NCI-H128 (cell line): Measurements from ENCODE around the gene BAIAP2L2.
"Not testable (repeated sequence)": the region's sequence is repeated elsewhere in the genome, so short reads cannot be mapped to it uniquely, and the experiment has no call there.

Source experiments
- DNase-seq: peaks from one replicate; lab custom pipeline; 2025; ENCODE audit not compliant: unreplicated experiment; lab: John Stamatoyannopoulos, UW

Gene BAIAP2L2

DNA sequence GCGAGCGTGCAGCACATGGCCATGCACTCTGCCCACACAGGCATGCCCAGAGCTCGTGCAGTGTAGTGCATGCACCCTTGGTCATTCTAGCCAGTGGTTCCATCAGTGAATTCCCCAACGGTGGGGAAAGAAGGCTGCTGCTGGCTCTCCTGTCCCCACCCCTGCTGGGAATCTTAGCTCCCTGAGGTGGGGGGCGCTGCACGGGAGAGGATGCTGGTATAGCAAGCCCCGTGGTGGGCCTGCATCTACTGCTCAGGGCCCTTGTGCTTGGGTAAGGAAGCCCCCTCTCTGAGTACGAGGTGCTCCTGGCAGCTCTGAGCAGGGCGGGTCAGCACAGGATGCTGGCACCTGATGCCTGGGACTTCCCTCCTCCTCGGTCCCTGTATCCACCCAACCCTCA is 18.5 kb upstream of the BAIAP2L2 start:
- DNase-seq, result no peak

DNA sequence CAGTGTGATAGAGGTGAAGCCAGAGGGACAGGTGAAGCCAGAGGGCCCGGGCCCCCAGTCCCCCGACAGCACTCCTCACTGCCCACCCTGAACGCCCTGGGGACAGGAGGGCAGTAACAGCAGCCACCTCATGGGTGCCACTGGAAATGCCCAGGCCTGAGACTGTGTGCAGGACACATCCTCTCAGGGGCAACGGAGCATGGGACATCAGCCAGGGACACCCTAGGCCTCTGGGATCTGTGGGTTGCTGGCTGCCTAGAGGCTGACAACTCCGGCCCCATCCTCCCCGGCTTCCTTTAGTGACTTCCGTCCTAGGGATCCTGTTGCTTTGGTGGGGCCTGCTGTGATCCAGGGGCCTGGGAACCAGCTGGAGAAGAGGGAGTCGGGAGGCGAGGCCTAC is 17.4 kb upstream of the BAIAP2L2 start:
- DNase-seq, result no peak

- no peak for DNase-seq
Measured at GRCh38 chr22:38126928-38127668, 16.6 kb upstream of the BAIAP2L2 start.

DNA sequence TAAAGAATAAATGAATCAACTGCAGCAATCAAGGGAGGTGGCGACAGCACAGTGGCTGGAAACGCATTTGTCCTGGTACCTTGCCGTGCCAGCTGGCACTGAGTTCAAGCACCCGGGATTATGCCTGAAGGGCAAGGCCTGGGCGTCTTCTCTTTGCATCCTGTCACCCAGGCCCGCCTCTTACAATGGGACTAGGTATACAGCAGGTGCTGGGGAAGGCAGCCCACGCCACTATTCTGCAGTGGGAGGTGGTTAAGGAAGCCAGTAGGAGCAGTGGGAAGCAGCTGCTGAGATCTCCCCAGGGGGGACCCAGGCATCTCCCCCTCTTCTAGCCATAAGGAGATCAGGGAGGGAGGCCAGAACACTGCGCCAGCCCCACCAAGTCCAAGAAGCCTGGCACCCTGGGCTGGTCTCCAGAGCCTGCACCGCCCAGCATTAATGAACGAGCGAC is 15.3 kb upstream of the BAIAP2L2 start:
- DNase-seq, result no peak

DNA sequence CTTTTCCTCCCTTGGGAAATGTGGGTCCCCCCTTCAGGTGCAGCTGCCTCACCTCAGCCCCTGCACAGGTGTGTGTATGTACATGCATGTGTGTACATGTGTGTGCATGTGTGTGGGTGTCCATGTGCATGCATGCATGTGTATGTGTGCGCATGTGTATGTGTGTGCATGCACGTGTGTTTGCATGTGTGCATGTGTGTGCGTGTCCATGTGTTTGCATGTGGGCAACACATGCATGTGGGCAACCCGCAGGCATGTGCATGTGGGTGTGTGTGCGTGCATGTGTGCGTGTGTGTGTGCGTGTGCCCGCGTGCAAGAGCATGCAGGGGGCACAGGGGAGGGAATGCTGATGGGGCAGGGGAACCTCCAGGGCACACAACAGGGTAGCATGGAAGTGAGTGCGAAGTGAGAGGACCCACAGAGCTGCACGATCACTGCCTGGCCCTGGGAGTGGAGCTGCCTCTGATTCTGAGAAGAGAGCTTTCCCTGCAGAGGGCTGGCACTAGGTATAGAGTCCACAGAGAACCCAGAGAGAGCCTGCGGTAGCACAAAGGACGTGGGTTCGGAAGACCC is 14.6 kb upstream of the BAIAP2L2 start:
- no peak for DNase-seq

GRCh38 chr22:38124236-38124974 is 13.9 kb upstream of the BAIAP2L2 start:
- DNase-seq, result no peak

- no peak for DNase-seq
Measured at GRCh38 chr22:38122616-38123015, 12.1 kb upstream of the BAIAP2L2 start.

GRCh38 chr22:38120359-38121110 is 10.1 kb upstream of the BAIAP2L2 start:
- no peak for DNase-seq

GRCh38 chr22:38118747-38119146 is 8.3 kb upstream of the BAIAP2L2 start:
- DNase-seq, result not testable (repeated sequence)

GRCh38 chr22:38118182-38118581 is 7.7 kb upstream of the BAIAP2L2 start:
- DNase-seq, result no peak

DNA sequence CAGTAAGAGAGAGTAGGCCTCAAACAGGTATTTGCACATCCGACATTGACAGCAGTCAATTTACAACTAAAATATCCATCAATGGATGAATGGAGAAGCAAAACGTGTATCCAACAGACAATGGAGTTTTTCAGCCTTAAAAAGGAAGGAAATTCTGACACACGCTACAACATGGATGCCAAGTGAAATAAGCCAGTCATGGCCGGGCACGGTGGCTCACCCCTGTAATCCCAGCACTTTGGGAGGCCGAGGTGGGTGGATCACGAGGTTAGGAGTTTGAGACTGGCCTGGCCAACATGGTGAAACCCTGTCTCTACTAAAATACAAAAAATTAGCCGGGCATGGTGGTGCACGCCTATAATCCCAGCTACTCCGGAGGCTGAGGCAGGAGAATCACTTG is 7.1 kb upstream of the BAIAP2L2 start:
- not testable (repeated sequence) for DNase-seq

DNA sequence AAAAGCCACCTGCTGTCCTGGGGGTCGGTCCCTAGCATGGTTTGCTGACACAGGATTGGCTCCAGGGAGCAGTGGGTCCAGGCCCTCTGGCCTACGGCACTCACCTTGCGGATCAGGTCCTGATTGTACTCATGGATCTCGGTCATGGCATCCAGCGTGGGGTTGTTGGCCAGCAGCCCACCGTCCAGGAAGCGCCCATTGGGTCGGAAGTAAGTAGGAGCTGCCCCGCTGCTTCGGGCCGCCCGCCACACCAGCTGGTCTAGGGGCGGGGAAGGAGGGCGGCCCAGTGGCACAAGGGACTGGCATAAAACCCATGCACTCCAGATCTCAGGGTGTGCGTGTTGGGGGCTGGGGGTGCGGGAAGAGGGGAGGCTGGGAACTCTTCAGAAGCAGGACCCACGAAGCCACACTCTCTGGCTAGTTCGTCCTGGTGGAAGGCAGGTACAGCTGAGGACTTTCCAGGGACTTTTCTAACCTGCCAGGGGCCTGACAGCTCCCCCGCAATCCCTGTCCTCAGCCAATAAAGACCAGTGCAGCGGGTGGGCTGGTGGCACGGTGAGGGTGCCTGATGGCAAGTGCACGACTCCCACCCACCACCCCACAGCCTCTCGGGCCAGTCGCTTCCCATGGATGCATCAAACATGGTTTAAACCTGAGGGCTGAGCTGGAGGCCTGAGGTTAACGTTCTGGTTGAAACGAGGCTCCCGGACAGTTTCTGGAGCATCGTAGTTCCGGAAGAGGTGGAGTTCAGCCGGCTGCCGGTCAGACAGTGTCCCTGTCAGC is 5.1 kb upstream of the BAIAP2L2 start:
- no peak for DNase-seq

DNA sequence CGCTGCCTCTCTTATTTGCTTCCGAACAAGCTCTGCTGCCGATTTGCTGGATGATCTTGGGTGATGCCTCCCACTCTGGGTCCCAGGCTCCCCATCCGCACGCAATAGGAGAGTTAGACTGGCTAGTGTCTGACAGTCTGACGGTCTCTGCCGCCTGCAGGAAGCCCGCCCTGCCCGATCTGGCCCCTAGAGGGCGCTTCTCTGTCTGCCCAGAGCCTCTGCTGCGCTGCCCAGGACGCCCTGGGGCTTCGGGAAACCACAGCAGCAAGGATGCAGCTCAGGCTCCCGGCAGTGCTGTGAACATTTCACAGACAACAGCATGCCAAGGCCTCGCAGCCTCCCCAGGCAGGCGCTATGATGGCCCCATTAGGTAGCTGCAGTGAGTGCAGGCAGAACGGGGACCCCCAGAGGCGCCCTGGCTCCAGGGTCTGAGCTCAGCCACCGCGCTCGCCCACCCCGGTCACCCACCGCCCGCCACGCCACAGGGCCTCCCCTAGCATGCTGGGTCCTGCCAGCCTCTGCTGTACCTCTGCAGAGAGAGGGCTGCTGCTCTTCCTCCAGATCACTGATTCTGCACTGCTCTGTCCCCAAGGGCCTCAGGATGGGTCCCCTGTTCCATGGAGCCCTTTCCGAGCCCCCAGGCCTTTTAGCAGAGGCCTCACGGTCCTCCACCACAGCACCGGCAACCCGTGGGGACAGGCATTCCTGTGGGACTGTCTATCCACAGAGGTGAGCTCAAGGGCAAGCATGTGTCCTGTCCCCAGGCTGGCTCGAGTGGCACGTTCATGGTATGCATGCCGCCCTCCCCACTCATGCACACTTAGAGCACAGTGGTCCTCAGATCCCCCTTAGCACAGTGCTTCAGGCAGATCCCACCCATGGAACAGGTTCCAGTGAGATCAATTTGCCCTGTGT is 4.3 kb upstream of the BAIAP2L2 start:
- DNase-seq, result peak; percentile 30

- DNase-seq, result no peak
Measured at GRCh38 chr22:38112381-38112780, 1.9 kb upstream of the BAIAP2L2 start.

DNA sequence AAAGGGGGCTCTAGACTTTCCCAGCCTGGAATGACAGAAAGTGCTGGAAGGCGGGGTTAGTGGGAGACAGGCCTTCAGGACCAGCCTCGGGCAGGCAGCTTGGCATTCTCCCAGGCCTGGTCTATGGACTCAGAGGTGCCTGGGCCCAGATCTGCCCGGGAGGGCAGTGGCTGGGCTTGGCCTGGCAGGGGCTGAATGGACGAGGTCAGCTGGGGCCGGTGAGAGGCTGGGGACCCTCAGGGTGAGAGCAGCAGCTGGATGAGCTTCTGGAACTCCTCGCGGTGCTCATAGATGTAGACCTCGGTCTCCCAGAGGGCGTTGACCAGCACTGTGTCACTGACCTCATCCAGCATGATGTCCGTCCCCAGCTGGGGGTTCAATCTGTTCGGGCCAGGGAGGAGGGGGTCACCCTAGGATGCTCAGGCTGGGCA is 1.5 kb upstream of the BAIAP2L2 start:
- no peak for DNase-seq

DNA sequence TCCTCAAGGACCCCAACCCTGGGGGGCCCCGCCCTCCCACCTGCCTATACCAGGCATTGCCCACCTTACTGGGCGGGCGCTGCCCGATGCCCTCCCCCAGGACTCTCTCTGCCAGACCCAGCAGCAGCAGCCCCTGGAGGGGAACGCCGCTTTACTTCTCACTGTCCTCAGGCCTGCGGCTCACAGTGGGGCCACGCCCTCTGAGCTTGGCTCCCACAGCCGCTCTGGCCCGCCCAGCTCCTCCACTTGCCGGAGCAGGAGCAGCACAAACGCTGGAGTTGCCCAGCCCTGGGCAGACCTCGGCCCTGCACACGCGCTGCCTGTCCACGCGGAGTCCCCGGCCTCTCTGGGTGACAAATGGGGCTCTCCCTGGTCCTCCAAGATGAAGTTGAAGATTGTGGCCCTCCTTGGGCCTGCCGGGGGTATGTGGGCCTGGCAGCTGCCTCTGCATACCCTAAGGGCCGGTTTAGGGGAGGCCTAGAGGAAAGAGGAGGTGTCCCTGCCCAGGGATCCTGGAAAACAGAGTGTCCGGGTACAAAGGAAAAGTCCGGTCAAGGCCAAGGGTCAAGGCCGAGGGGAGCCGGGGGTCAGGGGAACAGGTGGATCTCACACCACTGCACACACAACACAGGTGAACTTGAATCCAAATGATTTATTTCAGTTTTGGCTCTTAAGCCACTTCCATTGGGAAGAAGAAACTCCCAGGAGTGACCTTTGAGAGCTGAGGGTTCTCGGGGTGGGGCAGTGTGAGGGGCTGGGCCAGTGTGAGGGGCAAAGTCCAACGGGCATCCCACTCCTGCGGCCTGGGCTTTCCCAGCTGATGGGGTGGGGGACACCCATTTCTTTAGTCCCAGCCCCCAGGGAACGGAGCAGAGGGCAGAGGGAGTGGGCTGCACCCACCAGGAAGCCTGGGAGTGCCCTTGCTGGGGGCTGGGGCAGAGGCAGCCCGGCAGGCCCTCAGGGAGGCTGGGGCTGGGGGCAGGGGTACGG is 674 bp upstream of the BAIAP2L2 start:
- no peak for DNase-seq

DNA sequence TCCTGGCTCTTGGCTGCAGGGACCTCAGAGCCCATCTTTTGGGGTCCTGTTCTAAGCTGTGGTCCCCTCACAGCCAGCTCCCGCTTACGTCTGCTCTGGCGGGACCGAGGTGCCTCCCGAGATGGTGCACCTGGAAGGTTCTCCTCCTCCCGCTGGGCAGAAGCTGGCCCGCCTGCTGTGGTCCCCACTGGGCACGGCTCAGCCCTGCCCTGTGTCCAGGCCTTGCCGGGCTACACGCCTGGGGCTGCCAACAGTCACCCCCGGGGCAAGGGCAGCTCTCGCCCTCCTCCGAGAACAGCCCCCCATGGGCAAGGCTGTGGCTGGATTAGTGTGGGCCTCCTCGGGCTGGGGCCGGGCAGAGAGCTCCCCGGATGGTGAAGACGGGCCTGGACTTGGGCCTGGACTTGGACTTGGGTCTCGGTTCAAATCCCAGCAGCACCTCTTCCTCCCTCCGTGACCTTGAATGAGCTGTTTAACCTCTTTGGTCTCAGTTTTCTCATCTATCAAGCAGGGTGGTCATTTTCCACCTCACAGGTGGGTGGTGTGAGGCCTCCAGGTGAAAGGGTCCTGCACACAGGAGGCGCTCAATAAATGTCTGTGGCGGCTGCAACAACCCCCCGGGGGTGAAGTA is 998 bp downstream of the BAIAP2L2 start:
- no peak for DNase-seq
